Activated CD8-positive, alpha-beta memory T cell treated with anti-CD3 and anti-CD28 coated beads, Interleukin-2, amount 50 U/mL, for 24 hours (primary cell): ENCODE data around the gene SLC12A8.

ENCODE experiments used
- DNase-seq: peaks from one replicate; pipeline ENCODE4 v3.0.0-alpha.2; 2020; ENCODE audit errors: extremely low read depth

The SLC12A8 gene

DNA sequence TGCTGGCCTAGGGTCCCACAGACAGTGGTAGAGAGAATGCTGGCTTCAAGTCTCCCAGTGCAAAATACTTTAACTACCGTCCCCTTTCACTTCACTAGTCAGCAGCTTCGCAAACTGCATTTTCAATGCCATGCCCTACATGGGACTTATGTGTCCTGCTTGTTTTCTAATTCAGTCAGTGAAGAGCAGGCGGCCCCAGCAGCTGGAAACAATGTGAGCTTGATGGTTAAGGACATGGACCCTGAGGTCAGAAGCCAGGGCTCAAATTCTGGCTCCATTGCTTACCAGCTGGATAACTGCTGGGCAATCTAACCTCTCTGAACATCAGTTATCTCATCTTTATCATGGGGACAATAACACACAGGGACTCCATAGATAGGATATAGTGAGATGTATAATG, 58.4 kb downstream of the SLC12A8 start:
- no peak for DNase-seq

DNA sequence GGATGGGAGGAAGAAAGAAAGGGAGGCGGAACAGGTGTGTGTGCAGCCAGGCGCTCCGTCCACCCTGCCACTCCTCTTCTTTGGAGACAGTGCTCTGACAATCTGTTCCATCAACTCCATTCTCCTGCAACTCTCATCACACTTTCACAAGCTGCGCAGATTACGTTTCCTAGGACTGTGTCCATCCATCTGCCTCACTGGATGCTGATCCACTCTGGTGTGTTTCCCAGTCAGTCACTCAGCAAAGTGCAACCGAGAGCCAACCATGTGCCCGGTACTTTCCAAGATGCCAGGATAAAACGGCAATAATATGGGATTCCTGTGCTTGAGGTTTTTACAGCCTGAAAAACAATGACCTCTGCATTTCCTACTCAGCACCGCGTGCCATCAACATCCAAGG, 59.6 kb downstream of the SLC12A8 start:
- DNase-seq: no peak

DNA sequence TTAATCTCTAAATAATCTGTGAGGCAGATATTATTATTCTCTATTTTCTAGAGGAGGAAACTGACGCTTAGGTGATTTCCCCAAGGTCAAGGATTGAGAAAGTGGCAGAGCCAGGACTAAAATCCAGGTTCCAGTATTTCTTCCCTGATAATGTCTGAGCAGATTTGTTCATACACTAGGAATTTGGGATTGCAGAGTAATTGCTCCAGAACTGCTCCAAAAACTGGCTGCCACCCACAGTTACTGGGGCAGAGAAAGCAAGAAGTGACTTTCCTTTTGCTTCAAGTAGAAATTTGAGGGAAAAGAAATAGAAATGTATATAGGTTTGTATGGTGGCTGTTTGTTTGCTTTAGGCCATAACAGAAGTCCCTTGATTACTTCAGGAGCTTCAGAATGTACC, 60.6 kb downstream of the SLC12A8 start:
- no peak for DNase-seq

DNA sequence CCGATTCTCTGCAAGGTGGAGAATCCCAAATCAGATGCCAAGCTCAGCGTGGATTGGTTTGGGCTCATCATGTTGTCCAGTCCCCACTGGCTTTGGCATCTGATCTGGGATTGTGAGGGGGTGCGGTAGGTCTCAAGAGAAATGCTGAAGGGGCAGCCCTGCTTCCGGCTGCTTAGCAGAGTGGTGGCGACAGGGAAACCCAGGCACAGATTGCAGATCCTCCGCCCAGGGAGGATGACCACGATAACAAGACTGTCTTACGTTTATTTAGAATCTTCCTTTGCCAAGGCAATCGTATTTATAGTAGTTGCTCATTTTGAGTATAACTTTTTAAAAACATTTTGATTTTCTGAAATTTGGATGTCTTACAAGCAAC, 61.1 kb downstream of the SLC12A8 start:
- no peak for DNase-seq

DNA sequence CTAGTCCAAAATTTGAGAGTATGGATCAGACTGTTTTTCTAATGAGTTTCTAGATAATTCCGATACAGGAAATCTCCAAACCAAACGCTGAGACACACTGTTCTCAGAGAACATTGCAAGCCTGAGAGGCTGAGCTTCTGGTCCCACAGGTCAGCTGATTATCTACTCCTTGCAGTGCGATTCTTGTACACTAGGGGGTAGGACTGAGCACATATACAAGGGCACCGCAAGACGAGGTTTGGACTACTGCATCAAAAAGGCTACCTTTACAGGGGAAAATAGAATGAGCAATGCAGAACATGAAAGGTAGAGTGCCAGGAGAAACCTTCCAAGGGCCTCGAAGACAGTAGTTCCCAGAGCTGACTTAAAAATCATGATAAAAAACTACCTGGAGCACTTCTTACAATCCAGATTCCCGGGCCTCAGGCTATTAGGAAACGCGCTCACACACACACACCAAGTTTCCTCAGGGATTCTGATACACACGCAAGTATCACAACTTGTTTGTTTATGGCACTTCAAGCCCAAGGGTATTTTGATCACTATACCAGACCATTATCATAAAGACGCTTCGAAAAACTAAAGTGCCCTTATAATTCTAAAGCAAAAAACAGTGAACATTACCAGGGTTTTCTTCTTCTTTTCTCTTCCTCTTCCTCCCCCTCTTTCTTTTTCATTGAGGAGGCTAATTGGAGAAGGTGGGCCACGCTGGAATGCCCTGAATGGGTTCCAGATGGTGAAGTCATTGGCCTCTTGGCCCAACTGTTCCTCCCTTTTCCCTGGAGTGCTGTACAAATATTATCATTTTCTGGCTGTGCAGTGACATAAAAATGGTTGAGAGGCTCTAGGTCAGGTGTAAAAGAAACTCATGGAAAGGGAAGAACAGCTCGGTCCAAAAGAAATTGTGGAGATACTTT, 61.8 kb downstream of the SLC12A8 start:
- no peak for DNase-seq

DNA sequence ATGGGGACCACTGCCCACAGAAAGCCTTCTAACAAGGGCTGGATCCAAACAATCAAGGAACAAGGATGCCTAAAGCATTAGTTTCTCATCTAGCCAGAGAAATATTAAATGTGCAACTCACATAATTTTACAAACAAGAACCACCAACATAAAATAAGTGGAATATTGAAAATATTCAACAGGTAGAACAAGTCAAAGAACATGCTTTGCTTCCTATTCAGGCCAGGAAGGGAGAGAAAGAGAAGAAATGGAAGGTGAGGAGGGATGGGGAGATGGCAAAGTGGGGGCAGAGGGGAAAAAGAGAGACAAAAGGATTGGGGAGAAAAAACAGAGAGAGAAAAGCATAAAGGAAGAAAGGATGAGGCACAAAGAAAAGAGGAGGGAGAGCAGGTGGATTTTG, 63.1 kb downstream of the SLC12A8 start:
- no peak for DNase-seq

DNA sequence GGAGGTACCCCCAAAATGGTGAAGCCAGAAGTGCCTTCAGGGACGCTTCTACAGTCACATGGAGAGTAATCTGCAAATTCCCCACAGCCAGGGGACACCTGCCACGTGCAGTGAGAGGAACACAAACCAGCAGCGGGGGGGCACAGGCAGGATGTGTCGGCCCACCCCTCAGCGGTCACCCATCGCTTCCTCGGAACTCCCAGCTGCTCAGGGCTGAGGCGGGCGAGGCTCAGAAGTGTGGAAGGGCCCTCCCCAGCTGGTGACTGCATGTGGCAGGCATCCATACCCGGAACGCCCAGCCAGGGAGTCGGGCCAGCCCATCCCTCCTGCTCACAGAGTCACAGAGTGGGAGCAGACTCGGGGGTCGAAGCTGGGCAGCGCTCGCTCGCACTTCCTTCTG, 63.7 kb downstream of the SLC12A8 start:
- no peak for DNase-seq

DNA sequence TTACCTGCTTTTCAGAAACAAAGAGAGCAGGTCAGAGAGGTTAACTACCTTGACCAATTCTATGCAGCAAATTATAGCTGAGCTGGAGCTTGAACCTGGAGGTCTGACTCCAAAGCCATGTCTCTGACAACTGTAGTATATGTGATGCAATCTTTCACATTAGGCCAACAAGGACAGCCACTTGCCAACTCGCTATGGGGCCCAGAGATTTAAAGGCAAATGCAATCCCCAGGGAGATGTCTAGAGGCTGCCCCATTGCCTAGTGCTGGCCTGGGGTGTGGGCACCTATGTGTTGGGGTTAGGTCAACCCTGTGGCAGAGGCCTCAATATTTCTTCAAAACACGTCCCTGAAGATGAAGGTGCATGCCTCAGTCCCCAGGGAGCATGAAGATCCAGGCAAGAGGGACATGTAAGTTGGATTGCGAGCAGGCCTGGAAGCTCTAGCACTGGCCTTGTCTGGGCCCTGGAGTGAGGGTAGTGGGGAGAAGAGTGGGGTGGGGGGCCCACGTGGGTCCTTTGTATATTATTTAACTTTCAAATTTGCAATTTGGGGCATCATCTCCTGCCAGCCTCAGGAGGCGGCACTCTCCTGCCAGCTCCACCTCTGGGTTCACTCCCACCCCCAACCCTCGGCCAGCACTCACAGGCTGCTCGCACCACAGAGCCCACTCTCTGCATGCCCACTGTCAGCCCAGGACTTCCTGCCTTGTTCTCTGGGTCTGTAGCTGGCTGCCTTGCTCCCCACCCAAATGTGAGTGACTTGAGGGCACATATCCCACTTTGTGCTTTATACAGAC, 64.3 kb downstream of the SLC12A8 start:
- no peak for DNase-seq

DNA sequence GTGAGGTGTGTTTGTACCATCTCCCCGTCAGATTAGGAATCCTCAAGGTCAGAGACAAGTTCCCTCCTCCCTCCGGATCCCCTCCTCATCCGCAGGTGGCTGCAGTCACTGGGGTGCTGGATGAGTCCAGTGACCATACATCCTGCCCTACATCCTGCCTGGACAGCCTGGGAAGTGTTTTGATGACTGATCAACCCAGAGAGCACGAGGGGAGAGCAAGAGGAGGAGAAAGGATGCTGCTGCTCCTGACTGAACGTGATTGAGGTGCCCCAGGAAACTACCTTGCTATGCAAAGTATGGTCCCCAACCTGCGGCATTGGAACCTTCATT, 65.1 kb downstream of the SLC12A8 start:
- DNase-seq: no peak

DNA sequence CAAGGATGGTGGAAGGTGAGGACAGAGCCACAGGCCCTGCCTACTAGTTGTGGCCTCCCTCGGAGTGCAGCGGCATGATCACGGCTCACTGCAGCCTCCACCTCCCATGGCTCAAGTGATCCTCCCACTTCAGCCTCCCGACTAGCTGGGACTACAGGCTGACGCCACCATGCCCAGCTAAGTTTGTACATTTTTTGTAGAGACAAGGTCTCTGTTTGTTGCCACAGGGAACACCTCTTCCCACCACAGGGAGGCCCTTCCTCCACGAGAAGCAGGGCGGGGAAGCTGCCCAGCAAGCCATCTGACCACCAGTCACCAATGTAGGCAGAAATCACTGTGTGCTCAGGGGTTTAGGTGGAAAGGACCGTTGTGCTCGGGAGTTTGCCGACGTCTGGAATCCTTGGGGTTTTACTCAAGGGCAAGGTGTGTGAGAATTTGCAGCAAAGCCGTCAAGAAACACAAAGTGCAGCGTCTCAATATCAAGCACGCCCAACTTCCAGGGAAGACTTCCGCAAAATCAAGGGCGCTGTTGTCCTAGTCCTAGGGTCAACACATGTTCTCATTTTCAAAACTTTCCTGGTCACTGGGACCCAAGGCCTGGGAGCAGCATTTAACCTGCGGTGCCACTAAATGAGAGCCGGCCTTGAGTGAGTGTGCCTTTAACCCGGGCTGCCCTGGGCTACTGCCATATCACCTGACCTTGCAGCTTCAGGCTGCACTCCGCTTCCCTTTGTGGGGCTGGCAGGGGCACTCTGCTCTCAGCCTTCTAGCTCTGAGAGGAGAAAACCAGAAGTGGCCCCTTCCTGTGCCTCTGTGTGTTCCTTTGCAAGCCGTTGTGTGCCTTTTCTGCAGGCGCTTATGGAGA, 65.7 kb downstream of the SLC12A8 start:
- no peak for DNase-seq

DNA sequence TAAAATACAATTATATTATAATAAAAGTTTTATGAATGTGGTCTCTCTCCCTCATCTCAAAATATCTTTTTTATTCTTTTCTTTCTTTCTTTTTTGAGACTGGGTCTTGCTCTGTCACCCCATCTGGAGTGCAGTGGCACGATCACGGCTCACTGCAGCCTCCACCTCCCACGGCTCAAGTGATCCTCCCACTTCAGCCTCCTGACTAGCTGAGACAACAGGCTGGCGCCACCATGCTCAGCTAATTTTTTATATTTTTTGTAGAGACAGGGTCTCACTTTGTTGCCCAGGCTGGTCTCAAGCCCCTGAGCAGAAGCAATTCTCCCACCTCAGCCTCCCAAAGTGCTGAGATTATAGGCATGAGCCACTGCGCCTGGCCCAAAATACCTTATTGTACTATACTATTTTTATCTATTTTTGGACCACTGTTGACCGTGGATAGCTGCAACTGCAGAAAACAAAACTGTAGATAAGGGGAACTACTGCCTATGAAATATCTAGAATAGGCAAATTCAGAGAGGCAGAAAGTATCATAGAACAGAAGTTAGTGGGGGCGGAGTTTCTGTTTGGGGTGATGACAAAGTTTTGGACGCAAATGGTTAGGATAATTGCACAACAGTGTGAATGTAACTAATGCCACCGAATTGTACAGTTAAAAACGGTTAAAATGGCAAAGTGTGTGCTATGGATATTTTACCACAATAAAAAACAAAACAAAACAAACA, 66.6 kb downstream of the SLC12A8 start:
- DNase-seq: no peak

DNA sequence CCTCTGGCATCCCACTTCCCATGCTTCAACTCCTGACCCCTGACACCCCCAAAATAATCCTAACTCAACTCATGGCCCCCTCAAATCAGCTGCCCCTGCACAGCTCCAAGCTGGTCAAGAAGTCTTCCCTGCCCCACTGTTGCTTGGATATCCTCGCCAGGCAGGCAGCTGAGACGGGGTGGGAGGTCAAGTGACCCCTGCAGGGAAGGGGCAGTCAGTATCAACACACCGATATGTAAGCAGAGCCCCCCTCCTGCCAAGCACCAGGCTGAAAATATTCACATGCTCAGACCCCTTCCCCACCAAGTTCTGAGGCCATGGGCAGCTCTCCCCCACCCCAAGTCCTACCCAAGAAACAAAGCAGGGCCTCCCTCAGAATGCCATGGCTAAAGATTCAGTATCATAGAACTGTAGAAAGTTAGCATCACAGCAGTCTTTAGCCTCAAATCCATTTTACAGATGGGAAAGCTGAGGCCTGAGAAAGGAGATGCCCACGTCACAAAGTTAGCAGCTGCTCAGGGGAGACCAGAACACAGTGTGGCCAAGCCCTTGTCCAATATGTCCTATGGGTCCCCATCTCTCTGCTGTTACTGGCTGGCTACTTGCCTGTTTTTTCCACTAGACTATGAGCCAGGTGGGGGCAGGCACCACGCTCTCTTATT, 67.8 kb downstream of the SLC12A8 start:
- no peak for DNase-seq

DNA sequence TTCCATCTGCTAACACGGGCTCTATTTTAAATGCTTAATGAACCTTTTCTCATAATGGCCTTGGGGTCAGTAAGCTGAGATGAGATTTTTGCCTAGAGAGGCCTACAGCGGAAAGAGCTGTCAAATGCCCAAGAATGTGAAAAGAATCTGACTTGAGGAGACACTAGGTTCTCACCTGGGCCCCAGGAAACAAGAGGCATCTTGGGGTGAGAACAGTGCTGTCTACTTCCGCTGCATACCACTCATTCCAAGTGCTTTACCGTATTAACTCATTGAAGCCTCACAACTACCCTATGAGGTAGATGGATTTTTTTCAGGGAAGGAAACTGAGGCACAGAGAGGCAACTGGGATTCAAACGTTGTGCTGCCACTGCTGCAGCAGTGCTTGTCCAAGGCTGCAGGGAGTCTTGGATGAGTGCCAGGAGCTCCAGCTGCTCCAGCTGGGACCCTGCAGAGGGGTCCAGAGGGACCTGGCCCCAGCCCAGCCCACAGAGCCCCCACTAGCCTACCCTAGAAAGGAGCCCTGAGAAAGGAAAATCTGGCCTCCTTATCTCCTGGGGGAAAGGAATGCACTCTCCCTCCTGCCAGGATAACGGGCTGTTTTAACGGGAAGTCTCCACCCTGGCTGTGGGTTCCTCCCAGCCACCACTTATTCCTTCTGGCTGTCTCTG, 68.4 kb downstream of the SLC12A8 start:
- no peak for DNase-seq

DNA sequence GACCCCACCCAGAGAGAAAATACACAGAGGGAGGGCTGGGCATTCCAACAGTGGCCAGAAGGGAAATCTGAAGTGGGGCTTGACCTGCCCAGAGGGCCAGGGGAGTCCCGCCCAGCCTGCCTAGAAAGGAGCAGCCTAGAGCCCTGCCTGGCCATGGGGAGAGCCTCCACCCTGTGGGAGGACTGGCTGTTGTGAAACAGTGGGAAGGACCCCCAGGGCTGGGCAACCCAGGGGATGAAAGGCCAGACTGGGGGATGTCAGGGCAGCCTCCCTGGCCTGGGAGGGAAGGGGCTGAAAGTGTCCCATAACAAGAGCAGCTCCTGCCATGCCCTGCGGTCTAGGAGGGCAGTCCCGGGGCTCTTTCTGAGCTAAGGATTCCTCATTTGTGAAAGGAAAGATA, 69.0 kb downstream of the SLC12A8 start:
- DNase-seq: no peak

DNA sequence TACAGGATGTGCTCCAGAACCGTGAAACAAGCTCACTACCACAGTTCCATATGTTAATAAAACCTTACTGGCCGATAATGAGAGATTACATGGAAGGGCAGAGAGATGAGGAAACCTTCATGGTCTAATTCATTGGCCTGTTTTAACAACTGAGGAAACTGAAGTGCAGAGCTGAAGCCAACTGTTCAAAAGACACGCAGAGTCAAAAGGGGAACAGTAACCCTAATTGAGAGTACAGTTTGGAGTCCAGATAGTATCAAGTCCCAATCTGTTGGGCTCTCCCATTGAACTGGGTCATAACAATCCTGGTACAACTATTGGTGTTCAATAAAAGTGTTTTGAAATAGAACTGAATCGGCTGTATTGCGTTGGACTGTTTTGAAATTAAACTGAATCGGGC, 69.6 kb downstream of the SLC12A8 start:
- no peak for DNase-seq

DNA sequence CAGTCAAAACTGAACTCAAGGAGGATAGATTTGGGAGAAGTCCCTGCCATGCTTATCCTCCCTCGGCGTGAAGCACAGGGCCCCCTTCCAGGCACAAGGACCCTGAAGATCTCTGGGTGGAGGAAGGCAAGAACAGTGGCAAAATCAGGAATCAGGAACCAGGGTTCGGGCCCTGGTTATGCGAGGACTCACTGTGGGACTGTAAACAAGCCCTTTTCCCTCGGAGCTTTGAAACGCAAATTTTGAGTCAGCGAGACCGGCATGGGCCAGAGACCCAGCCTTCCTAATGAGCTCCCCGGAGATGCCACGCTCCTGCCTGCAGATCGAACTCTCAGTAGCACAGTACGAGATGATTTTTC, 70.1 kb downstream of the SLC12A8 start:
- no peak for DNase-seq

DNA sequence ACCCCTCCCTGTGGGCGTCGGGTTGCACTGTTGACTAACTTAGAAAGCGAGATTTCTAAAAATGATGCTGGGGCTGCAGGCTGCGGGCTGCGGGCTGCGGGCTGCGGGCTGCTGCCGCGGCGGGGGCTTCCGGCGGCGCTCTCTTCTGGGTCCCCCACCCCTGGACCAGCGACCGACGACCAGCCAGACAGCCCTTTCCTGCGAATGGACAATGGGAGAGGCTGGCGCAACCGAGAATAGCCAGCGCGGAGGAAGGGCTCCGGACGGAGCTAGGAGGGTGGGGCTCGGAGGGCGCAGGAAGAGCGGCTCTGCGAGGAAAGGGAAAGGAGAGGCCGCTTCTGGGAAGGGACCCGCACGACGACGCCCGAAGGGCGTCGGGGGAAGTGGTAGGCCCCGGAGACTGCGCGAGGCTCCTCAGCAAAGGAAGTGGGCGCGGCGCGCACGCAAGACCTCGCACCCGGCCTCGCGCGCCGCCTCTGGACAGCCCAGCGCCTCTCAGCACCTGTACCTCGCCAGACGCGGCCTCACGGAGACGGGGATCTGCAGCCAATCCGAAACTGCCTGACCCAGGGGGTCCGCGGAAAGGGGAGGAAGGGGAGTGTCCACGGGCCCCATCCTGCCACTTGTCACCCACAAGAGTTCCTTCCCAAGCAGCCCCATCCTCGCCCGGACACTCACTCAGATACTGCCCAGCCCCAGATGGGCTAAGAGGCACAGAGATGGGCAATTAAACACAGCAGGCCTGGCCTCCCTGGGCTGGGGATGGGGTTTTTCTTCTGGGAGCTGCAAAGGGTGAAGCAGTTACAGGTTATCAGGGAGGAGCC, 70.7 kb downstream of the SLC12A8 start:
- DNase-seq: peak; percentile 51

DNA sequence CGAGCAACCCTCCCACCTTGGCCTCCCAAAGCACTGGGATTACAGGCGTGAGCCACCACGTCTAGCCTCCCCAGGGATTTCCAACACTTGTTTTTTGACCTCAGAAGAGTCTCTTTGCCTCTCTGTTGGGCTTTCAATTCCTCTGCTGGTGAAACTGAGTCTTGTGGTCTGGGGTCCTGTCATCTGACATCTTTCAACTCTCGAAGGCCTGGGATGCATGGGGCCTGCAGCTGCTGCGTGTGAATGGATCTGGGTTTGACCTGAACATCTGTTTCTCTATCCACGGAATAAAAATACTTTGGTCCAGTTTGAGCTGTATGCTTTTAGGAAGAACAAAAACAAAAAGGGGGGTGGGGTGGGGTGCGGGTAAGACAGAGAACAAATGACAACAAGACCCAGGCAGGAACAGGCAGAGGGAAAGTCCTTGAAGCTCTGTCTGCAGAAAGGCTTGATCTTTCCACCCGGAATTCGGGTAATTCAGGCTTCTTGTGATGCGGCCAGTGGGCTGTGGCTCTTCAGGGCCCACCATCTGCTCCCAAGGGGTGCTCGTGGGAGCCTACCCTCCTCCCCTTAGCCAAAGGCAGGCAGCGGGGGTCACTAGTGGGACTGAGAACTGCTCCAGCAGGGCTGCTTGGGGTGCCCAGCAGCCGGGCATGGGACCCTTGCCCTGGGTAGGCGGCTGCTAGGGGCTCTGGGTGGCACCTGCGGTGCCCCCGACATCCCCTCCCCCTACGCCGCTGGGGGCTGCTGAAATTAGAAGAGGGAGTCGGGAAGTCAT, 71.5 kb downstream of the SLC12A8 start:
- no peak for DNase-seq
